HepG2 (cell line): ENCODE data around the gene ADGRL1. TPM values are rescaled to one million over a fixed set of nuclear protein-coding genes. Genes with fewer than 3 reads are reported as not detected.

Experiments
- ATAC-seq: fragments of 200-7000 bp; cut with Tn5 transposase; 3 replicates; pipeline ENCODE4 v1.9.1; 2020; ENCODE audit warnings: mild to moderate bottlenecking, moderate library complexity
- BruUV-seq: library from RNA; stranded (reverse); fragments of 400-500 nt; replicated peaks from 2 replicates; lab custom pipeline; 2021; lab: Mats Ljungman, UMichigan
- CTCF ChIA-PET: fragments of 300-600 bp; formaldehyde crosslinking; extraction: SDS; loops from one replicate; lab custom pipeline; 2021; ENCODE audit warnings: low total read pairs, inconsistent platforms, low intra/inter-chr PET ratio; lab: Yijun Ruan, JAX
- POLR2A ChIA-PET: fragments of 350-600 bp; sonication (Branson Sonifier 250); formaldehyde crosslinking; loops from one replicate; lab custom pipeline; 2020; ENCODE audit warnings: antibody characterized with exemption, inconsistent platforms; lab: Yijun Ruan, JAX
- DNase-seq: peaks from one replicate; pipeline ENCODE4 v3.0.0-alpha.2; 2015; ENCODE audit warnings: low spot score
- FAIRE-seq: peaks from 3 replicates; lab custom pipeline; 2011; peaks lifted over from hg19 to GRCh38; lab: Jason Lieb, UNC
- H2AFZ ChIP-seq: one replicate; pipeline ENCODE4 v1.6.1; 2011; ENCODE audit warnings: low read length, inconsistent platforms
- H3K27ac ChIP-seq: fragments of 300-600 bp; 3 replicates; pipeline ENCODE4 v1.8.0; 2011; ENCODE audit warnings: mixed run types, mild to moderate bottlenecking, mixed read lengths, low read length, inconsistent platforms; ENCODE audit not compliant: insufficient read depth; ENCODE audit errors: extremely low read length
- H3K27me3 ChIP-seq, 2 experiments: fragments of 200-600 bp in 1 of 2; 2 replicates in 1 of 2; 3 replicates in 1 of 2; pipeline versions ENCODE4 v1.6.0 to v1.8.0; 2011; ENCODE audit warnings: low read length in 2 of 2, mild to moderate bottlenecking in 2 of 2, moderate library complexity in 2 of 2, inconsistent platforms in 1 of 2; ENCODE audit not compliant: insufficient read depth in 2 of 2, control insufficient read depth in 1 of 2
- H3K36me3 ChIP-seq, 2 experiments: fragments of 200-600 bp in 1 of 2; replicated peaks in 1 of 2; 2 replicates in 1 of 2; 3 replicates in 1 of 2; pipeline versions ENCODE4 v1.5.1 to v1.8.0; 2011; ENCODE audit warnings: low read length in 2 of 2, inconsistent platforms in 1 of 2; ENCODE audit not compliant: insufficient read depth in 2 of 2, control insufficient read depth in 1 of 2
- H3K4me1 ChIP-seq: 2 replicates; pipeline ENCODE4 v1.5.1; 2012; ENCODE audit warnings: low read length, inconsistent platforms; ENCODE audit not compliant: insufficient read depth
- H3K4me2 ChIP-seq: 2 replicates; pipeline ENCODE4 v1.6.0; 2011; ENCODE audit warnings: low read depth, low read length, inconsistent platforms
- H3K4me3 ChIP-seq, 3 experiments: fragments of 200-600 bp in 1 of 3; sonication (generic), shearing (Covaris generic) in 1 of 3; replicated peaks in 1 of 3; 2 replicates each; pipeline ENCODE4 v1.5.1; 2011 to 2016; ENCODE audit warnings: low read length in 3 of 3, inconsistent platforms in 2 of 3, low read depth in 2 of 3, mild to moderate bottlenecking in 2 of 3, control low read depth in 1 of 3, mixed read lengths in 1 of 3; ENCODE audit not compliant: insufficient read depth in 1 of 3
- H3K79me2 ChIP-seq: one replicate; pipeline ENCODE4 v1.6.1; 2011; ENCODE audit warnings: low read length, inconsistent platforms; ENCODE audit not compliant: insufficient read depth
- H3K9ac ChIP-seq: 2 replicates; pipeline ENCODE4 v1.6.0; 2011; ENCODE audit warnings: mild to moderate bottlenecking, low read depth, low read length, inconsistent platforms; ENCODE audit not compliant: insufficient read depth
- H3K9me3 ChIP-seq: 2 replicates; pipeline ENCODE4 v1.5.1; 2012; ENCODE audit warnings: mild to moderate bottlenecking, low read length
- H4K20me1 ChIP-seq: 2 replicates; pipeline ENCODE4 v1.6.0; 2011; ENCODE audit warnings: inconsistent platforms, mild to moderate bottlenecking, low read length, moderate library complexity; ENCODE audit not compliant: insufficient read depth
- ARID3A ChIP-seq: IDR thresholded peaks from 2 replicates; pipeline ENCODE4 v1.6.1; 2012; ENCODE audit warnings: low read depth, low read length, improper control_type of control experiment
- FOXO4 ChIP-seq: sonication (generic); formaldehyde crosslinking; conservative IDR thresholded peaks from 2 replicates; pipeline ENCODE4 v1.8.1; 2023; ENCODE audit warnings: missing genetic modification reagents
- MTA3 ChIP-seq: sonication (generic); formaldehyde crosslinking; IDR thresholded peaks from 2 replicates; pipeline ENCODE4 v1.4.0; 2020; ENCODE audit warnings: missing genetic modification reagents
- NFAT5 ChIP-seq: sonication (generic); formaldehyde crosslinking; IDR thresholded peaks from 2 replicates; pipeline ENCODE4 v1.4.0; 2020; ENCODE audit warnings: missing genetic modification reagents
- NFKB2 ChIP-seq: sonication (generic); formaldehyde crosslinking; IDR thresholded peaks from 2 replicates; pipeline ENCODE4 v1.4.0; 2020; ENCODE audit warnings: missing genetic modification reagents, borderline replicate concordance
- PHB2 ChIP-seq: fragments of 450-650 bp; IDR thresholded peaks from 2 replicates; pipeline ENCODE4 v1.6.1; 2018; ENCODE audit not compliant: partially characterized antibody
- PTBP1 ChIP-seq: fragments of 200-400 bp; formaldehyde crosslinking; IDR thresholded peaks from 2 replicates; pipeline ENCODE4 v1.6.1; 2018; ENCODE audit warnings: low read length, low read depth; ENCODE audit not compliant: poor library complexity, severe bottlenecking
- TSC22D2 ChIP-seq: sonication (generic); formaldehyde crosslinking; IDR thresholded peaks from 2 replicates; pipeline ENCODE4 v1.5.1; 2020; ENCODE audit warnings: missing genetic modification reagents, mild to moderate bottlenecking, borderline replicate concordance
- ZKSCAN8 ChIP-seq: IDR thresholded peaks from 2 replicates; pipeline ENCODE4 v1.6.1; 2016; ENCODE audit warnings: borderline replicate concordance, missing genetic modification reagents, missing compliant biosample characterization
- ZNF563 ChIP-seq: sonication (generic); formaldehyde crosslinking; IDR thresholded peaks from 2 replicates; pipeline ENCODE4 v1.8.0; 2022; ENCODE audit warnings: mild to moderate bottlenecking, moderate library complexity, missing genetic modification reagents
- WGBS: methylation state at CpG from one replicate; pipeline ENCODE4 v1.1.6; 2017; ENCODE audit warnings: low lambda C conversion rate; 5-methylcytosine and 5-hydroxymethylcytosine counted together
- in situ Hi-C: cut with HindIII; loops from 2 replicates; pipeline ENCODE4 v1.10.0; 2017; ENCODE audit warnings: low pct_unique_long_range_greater_than_20kb; ENCODE audit not compliant: extremely low pct_ligation_motif_present
- intact Hi-C: fragments of 100-400 bp; cut with micrococcal nuclease; formaldehyde crosslinking; loops from one replicate; pipeline ENCODE4 v1.10.0; 2022; ENCODE audit not compliant: unreplicated experiment
- polyA plus RNA-seq, 8 experiments: library from polyadenylated mRNA; depleted of rRNA in 3 of 8; stranded (reverse) in 7 of 8; unstranded in 1 of 8; fragments of >200 nt; fragmentation: Illumina TruSeq in 4 of 8; extraction: Trizol in 4 of 8; gene quantifications; 2 replicates each; pipeline versions ENCODE4 v1.2.1 to v1.2.3, GENCODE V29; 2011 to 2016; ENCODE audit warnings: low read depth in 4 of 8, missing spikeins in 1 of 8, mixed read lengths in 1 of 8; ENCODE audit not compliant: insufficient read depth in 1 of 8
- total RNA-seq, 5 experiments: library from RNA; depleted of rRNA; stranded (reverse); fragments of >200 nt; fragmentation: Illumina TruSeq; extraction: Trizol; gene quantifications; 2 replicates each; pipeline ENCODE4 v1.2.3, GENCODE V29; 2016; ENCODE audit warnings: low read depth in 1 of 5

The ADGRL1 gene
- total and polyA plus RNA-seq, 2 of the 13 experiments (the other 11 are each of a cell fraction or from before 2014, with no cell fraction given): 0.49 to 1.7 TPM

GRCh38 chr19:14164082-14164481 is 41.9 kb downstream of the ADGRL1 start:
- ChIA-PET CTCF (no interaction called here), POLR2A (no interaction called here)
- H3K9me3 ChIP-seq: no peaks in the 10 kb centered on the region
- intact Hi-C loops (no loop called here), in situ Hi-C loops (no loop called here)
- no peaks in the 10 kb centered on the region; a peak in 1 of 5 replicates for H3K27me3 ChIP-seq
- no peak overlapping the region for H3K4me2 ChIP-seq
- H3K36me3 ChIP-seq: no peaks in the 10 kb centered on the region
- no peak for TF ChIP-seq FOXO4
- no peak for TF ChIP-seq NFAT5 (CRISPR knock-in tag)
- TF ChIP-seq PTBP1: no peak
- TF ChIP-seq ARID3A: no peak
- TF ChIP-seq NFKB2 (CRISPR knock-in tag): no peak
- no peak for TF ChIP-seq ZNF563 (CRISPR knock-in tag)
- TF ChIP-seq TSC22D2 (CRISPR knock-in tag): no peak
- no peak for TF ChIP-seq ZKSCAN8 (CRISPR knock-in tag)
- no peak for TF ChIP-seq MTA3 (CRISPR knock-in tag)
- TF ChIP-seq PHB2: no peak
- H3K9ac ChIP-seq: no peak overlapping the region
- no peaks in the 10 kb centered on the region for H3K4me1 ChIP-seq
- no TSS peak for BruUV-seq
- DNase-seq: no peak
- no peaks in the 10 kb centered on the region for H3K79me2 ChIP-seq
- H2AFZ ChIP-seq: no peak overlapping the region
- H4K20me1 ChIP-seq: no peaks in the 10 kb centered on the region
- no peak for FAIRE-seq
- ATAC-seq: no peak
- H3K4me3 ChIP-seq: no peak overlapping the region
- H3K27ac ChIP-seq: no peak overlapping the region
- 54% methylated on average over 10 of the region's 11 CpGs for WGBS
